IPS DF 19.7 (cell line): ENCODE data around the gene GSE1.

Experiments
- DNase-seq: peaks from one replicate; pipeline ENCODE4 v3.0.0-alpha.2; 2013; ENCODE audit warnings: low read depth, low spot score

Gene GSE1

GRCh38 chr16:85697431-85697830, 84.3 kb downstream of the GSE1 start:
- DNase-seq, result no peak

DNA sequence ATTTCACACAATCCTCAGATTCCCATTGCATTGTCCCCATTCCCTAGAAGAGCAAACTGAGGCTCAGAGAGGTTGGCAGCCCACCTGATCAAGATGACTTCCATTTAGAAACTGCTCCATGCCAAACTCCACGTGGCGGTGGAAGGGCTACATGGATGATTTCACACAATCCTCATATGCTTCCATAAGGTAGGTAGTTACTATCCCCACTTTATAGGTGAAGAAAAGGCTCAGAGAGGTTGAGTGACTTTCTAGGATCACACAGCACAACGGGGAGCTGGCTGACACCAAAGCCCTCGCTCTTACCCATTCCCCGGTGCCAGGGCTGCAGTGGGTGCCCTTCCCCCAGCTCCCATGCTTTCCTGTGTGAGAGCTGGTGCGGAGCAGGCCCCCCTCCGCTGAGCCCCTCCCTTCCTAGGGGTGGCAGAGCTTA, 85.4 kb downstream of the GSE1 start:
- no peak for DNase-seq

DNA sequence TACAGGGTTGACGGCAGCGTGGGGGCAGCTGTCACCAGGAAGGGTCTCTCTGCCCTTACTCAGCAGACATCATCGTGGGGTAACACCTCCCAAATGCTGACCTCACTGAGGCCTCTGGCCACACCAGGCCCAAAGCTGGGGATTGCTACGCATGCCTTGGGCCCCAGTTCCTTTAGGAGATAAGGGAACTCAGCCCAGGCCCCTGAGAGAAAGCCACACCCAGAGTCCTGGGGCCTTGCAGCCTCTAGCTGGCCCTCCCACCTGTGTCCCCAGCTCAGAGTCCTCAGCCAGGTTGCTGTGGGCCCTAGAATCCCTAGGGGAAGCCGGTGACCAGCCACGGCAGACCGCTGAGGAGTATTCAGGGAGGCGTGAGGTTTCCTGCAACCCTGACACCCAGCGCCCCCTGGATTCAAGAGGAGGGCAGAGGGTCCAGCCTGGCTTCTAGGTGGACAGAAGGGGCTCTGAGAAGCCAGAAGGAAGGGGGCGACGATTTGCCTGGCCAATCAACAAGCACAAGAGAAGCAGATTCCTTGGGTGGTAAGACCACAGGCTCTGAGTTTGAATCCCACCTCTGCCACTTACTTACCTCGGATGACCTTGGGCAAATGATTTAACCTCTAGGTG, 85.9 kb downstream of the GSE1 start:
- no peak for DNase-seq

- DNase-seq, result no peak
Measured at GRCh38 chr16:85699628-85700027, 86.5 kb downstream of the GSE1 start.

DNA sequence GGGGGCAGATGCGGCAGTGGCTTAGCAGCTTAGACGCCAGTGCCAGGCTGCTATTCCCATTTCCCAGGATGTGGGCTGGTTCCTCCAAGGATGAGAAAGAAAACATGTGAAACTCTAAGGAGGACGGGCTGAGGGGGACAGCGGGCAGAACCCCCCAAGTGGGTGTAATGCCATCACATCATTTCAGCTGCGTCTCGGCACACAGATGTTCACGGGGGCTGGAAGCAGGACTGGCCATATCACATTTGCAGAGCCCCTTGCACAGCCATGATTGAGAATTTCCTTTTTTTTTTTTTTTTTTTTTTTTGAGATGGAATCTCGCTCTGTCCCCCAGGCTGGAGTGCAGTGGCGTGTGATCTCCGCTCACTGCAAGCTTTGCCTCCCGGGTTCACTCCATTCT, 90.9 kb downstream of the GSE1 start:
- no peak for DNase-seq

DNA sequence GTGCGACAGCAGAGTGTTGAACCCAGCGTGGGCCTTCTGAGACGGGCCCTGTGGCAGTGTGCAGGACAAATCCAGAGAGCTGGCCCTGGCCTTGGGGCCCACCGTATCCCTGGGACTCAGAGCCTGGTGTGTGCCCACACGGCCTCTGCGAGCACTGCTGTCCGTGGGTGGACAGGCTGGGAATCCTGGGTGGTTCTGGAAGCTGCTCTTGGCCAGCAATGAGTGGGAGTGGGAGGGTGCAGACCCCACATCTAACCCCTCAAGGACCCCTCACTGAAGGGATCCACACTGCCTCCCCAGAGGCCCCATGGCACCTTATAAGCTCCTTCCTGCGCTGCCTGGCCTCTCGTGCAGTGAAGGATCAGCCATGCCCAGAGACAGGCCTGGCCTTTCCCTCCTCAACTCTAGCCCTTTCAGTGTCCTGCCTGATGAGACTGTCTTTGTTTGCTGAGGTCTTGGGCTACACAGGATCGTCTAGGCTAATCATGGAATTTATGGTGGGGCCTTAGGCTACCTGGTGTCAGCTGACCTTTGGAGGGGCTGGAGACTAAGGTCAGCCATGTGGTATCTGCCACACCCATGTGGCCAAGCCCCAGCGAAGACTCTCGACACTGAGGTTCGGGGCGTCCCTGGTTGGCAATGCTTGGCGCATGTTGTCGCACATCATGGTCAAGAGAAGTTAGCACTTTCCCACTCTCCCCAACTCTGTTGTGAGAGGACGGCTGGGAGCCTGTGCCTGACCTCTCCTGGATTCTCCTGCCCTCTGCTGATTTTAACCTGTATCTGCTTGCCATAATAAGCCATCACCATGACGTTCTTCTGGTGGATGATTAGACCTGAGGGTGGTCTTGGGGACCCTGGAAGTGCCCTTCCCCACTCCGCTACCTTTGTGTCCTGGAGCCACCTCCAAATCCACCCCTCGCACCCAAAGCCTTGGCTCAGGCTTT, 92.1 kb downstream of the GSE1 start:
- no peak for DNase-seq

GRCh38 chr16:85706449-85707034, 93.4 kb downstream of the GSE1 start:
- no peak for DNase-seq

DNA sequence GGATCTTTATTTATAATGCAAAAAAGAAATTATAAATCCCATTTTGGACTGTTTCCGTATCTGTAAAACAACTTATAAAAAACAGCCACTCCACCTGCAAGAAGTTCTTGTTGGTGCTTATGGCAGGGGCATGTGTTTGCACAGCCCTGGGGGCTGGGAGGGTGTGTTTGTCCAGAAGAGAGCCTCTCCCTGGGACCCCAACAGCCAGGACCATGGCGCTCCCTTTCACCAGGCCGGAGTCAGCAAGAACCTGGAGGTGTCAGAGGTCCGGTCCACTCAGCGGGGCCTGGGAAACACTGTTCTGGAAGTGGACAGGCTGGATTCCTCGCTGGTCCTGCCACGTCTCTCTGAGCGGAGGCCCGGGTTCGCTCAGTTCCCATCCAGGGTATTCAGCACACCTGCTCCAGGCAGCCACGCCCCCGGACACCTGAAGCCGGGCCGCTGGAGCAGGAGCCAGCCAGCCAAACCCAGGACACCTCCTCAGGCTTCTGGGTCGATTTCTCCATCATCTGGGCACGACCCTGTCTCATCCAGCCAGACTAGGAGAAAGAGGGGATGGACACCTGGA, 94.5 kb downstream of the GSE1 start:
- DNase-seq, result no peak

GRCh38 chr16:85708338-85708737, 95.2 kb downstream of the GSE1 start:
- no peak for DNase-seq

DNA sequence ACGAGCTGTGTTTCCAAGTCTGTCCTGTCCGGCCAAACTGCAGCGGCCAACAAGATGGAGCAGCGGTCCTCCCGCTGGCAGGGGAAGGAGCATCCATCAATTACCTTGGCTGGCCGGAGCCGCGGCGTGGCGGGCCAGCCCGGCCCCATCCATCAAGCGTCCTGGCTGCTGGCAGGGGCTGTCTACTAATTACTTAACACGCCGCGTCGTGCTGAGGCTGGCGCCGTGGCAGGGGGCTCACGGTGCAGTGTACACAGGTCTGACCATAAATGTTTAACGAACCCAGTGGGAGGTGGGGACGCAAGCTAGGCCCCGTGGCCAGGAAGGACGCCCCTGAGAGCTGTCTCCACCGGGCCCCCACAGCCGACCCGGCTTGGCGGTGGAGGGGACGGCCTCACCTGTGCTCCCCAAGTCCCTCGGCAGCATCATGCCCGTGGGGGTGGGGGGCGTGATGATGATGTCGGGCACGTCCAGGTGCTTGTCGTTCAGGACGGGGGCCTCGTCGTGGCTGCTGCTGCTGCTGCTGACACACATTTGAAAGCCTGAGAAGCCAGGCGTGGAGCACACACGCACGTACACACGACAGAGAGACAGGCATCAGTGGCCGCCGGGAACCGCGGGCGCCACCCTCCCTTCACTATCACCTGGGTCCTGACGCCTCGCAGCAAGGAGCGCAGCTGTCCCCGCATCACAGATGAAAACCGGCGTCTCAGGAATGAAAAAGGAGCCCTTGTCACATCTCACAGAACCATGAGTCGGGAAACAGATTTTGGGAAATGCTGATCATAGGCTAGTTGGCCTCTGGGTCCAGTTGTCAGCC, 96.9 kb downstream of the GSE1 start:
- DNase-seq, result no peak

DNA sequence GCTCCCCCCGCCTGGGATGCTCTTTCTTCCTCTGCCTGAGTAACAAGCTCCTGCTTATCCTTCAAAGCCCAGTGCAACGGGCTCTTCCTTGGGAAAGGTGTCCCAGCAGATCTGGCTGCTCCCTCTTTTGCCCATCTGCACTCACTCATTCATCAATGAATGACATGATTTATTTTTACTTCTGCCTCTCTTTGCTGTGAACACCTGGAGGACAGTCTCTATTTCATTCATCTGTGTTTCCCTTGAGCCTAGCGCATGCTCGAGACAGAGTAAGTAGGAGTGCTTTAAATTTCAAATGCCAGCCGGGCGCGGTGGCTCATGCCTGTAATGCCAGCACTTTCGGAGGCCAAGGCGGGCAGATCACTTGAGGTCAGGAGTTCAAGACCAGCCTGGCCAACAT, 97.6 kb downstream of the GSE1 start:
- no peak for DNase-seq

- no peak for DNase-seq
Measured at GRCh38 chr16:85711982-85712587, 99.0 kb downstream of the GSE1 start.

- no peak for DNase-seq
Measured at GRCh38 chr16:85712801-85713200, 99.7 kb downstream of the GSE1 start.

GRCh38 chr16:85715169-85716021, 102.3 kb downstream of the GSE1 start:
- no peak for DNase-seq

DNA sequence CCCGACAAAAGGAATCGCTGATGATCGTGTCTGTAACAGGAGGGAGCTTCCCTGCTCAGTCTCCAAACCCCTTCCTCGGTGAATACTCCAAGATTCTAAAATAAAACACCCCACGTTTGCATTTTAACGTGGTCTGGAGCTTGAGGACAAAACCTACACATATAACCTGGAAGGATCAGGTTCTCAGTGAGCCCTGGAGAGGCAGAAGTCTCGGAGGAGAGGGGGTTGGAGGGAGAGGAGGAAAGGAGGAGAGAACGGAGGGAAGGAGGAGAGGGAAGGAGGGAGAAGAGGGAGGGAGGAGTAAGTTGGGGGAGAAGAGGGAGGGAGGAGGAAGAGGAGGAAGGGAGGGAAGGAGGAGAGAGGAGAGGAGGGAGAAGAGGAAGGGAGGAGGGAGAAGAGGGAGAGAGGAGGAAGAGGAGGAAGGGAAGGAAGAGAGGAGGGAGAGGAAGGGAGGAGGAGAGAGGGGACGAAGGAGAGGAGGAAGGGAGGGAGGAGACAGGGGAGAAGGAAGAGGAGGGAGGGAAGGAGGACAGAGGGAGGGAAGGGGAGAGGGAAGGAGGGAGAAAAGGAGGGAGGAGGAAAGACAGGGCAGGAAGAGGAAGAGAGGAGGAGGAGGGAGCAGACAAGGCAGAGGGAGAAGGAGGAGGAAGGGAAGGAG, 103.0 kb downstream of the GSE1 start:
- no peak for DNase-seq

DNA sequence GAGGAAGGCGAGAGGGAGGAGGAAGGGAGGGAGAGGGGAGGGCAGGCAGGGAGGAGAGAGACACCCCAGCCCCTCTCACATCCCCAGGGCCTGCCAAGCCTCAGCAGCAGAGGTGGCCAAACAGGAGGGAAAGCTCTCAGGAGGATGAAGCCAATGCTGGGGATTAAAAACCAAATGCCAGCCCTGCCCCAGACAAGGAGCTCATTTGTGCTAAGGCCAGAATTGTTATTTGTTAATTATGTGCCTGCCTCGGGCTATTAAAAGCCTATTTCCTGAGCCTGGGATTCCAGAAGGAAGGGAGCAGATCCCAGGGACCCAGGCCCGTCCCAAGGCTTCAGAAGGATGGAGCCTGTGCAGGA, 103.5 kb downstream of the GSE1 start:
- no peak for DNase-seq

DNA sequence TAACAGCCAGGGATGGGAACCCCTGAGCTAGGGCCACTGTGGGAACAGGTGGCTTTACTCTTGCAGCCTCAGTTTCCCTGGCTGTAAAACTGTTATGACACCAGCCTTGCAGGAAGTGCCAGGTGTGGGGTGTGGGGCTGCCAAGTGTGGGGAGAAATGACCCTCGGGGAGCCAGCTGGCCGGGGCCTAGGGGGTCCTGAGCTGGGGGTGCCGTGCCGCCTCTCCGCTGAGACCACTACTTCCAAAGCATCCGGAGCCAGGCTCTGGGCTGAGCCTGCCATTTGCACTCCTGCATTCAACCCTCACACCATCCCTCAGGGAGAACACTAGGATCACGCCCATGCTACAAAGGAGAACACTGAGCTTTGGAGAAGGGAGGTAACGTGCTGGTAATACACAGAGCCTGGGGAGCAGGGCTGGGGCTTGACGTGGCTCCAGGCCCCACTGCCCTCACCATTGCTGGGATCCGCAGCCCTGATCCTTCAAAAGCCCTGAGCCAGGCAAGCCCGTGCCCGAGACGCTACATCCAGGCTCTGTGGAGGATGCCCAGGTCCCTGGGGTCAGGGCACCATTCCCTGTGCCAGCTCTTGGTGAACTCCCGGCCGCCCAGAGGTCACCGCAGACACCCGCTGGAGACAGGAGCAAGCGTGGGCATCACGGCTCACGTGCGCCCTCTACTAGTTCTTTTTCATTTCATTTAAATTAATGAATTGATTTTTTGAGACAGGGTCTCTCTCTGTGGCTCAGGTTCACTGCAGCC, 104.5 kb downstream of the GSE1 start:
- DNase-seq, result no peak

DNA sequence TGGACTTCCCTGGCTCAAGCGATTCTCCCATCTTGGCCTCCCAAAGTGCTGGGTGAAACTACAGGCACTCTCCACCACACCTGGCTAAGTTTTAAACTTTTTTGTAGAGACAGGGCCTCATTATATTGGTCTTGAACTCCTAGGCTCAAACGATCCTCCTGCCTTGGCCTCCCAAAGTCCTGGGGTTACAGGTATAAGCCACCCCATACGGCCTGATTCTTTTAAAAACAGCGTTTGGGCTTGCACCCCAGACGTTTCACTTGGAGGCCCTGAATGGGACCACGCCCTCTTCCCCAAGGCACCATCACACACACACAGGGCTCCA, 105.0 kb downstream of the GSE1 start:
- no peak for DNase-seq

- DNase-seq, result no peak
Measured at GRCh38 chr16:85718682-85719081, 105.6 kb downstream of the GSE1 start.
